Endodermal cell (in vitro differentiated cells): ENCODE measurements around the gene NTN5. TPM values are rescaled to one million over a fixed set of nuclear protein-coding genes. Genes with fewer than 3 reads are reported as not detected.
A peak's percentile ranks its signal among the peaks of the same experiment; 100 is the strongest.

Experiments
- DNase-seq: peaks from one replicate; pipeline ENCODE4 v3.0.0-alpha.2; 2017
- H3K27ac ChIP-seq: 2 replicates; pipeline ENCODE4 v1.5.1; 2013; ENCODE audit warnings: mild to moderate bottlenecking, low read depth, low read length, moderate library complexity
- H3K27me3 ChIP-seq: 2 replicates; pipeline ENCODE4 v1.6.1; 2013; ENCODE audit warnings: mild to moderate bottlenecking, low read length, moderate library complexity; ENCODE audit not compliant: insufficient read depth, control insufficient read depth, poor library complexity, severe bottlenecking
- H3K36me3 ChIP-seq: 2 replicates; pipeline ENCODE4 v1.7.0; 2013; ENCODE audit warnings: mild to moderate bottlenecking, low read length, moderate library complexity; ENCODE audit not compliant: control insufficient read depth, insufficient read depth
- H3K4me1 ChIP-seq: one replicate; pipeline ENCODE4 v1.7.0; 2013; ENCODE audit warnings: low read length; ENCODE audit not compliant: control insufficient read depth, insufficient read depth
- H3K4me3 ChIP-seq: 2 replicates; pipeline ENCODE4 v1.5.1; 2013; ENCODE audit warnings: mild to moderate bottlenecking, low read length, moderate library complexity
- H3K9ac ChIP-seq: 2 replicates; pipeline ENCODE4 v1.6.1; 2013; ENCODE audit warnings: mild to moderate bottlenecking, low read length, moderate library complexity; ENCODE audit not compliant: poor library complexity, severe bottlenecking; ENCODE audit errors: extremely low read depth
- H3K9me3 ChIP-seq: 2 replicates; pipeline ENCODE4 v1.6.1; 2013; ENCODE audit warnings: mild to moderate bottlenecking, low read length, moderate library complexity; ENCODE audit not compliant: control insufficient read depth
- H3K27ac Mint-ChIP-seq: 2 replicates; pipeline ENCODE4 v1.8.0; 2020; ENCODE audit warnings: mixed read lengths
- H3K27me3 Mint-ChIP-seq: 2 replicates; pipeline ENCODE4 v1.8.0; 2021; ENCODE audit warnings: mild to moderate bottlenecking, mixed read lengths; ENCODE audit not compliant: insufficient read depth
- H3K36me3 Mint-ChIP-seq: 2 replicates; pipeline ENCODE4 v1.8.0; 2020; ENCODE audit warnings: low read depth, mixed read lengths
- H3K4me1 Mint-ChIP-seq: 2 replicates; pipeline ENCODE4 v1.8.0; 2020; ENCODE audit warnings: mixed read lengths
- H3K4me3 Mint-ChIP-seq: 2 replicates; pipeline ENCODE4 v1.8.0; 2020; ENCODE audit warnings: mild to moderate bottlenecking, moderate library complexity, mixed read lengths
- H3K9me3 Mint-ChIP-seq: 2 replicates; pipeline ENCODE4 v1.8.0; 2020; ENCODE audit warnings: mild to moderate bottlenecking, mixed read lengths
- CTCF ChIP-seq: fragments of 200-600 bp; sonication (generic); conservative IDR thresholded peaks from 2 replicates; pipeline ENCODE4 v1.5.0; 2021; ENCODE audit warnings: antibody characterized with exemption, mild to moderate bottlenecking
- WGBS, 2 experiments: methylation state at CpG; one replicate each; pipeline versions ENCODE4 v1.1.5 to v1.1.7; 2013; ENCODE audit warnings: missing lambda C conversion rate in 2 of 2, mixed read lengths in 1 of 2; ENCODE audit not compliant: insufficient coverage in 1 of 2, insufficient read length in 1 of 2; 5-methylcytosine and 5-hydroxymethylcytosine counted together
- total RNA-seq, 2 donors: library from RNA; stranded (reverse); fragmentation: NEBNext Ultra II Directional in 1 of 2; extraction: Animal tissue kit (Norgen Biotek cat#: 25700) in 1 of 2; gene quantifications; 2 replicates in 1 of 2; 3 replicates in 1 of 2; pipeline ENCODE4 v1.2.1, GENCODE V29; 2021

NTN5 gene
- total RNA-seq, 2 donors from 2014 or later: 1.2 to 1.4 TPM

GRCh38 chr19:48716562-48717291, 43.9 kb upstream of the NTN5 start:
- TF ChIP-seq CTCF: no peak
- Mint-ChIP-seq H3K27ac (no peak overlapping the region), H3K4me3 (peak overlapping the region; percentile 32), H3K36me3 (peaks cover 2% of the 10 kb centered on the region), H3K4me1 (peaks cover 24% of the 10 kb centered on the region), H3K27me3 (no peaks in the 10 kb centered on the region), H3K9me3 (no peaks in the 10 kb centered on the region)
- Histone ChIP-seq H3K9me3 (no peaks in the 10 kb centered on the region), H3K4me3 (no peak overlapping the region), H3K27me3 (no peaks in the 10 kb centered on the region), H3K36me3 (no peaks in the 10 kb centered on the region), H3K4me1 (no peaks in the 10 kb centered on the region), H3K9ac (no peak overlapping the region), H3K27ac (peak overlapping the region; percentile 24)
- WGBS, 2 experiments: 34 to 46% methylated on average over 12 to 24 of the region's 24 CpGs
- peak; percentile 67 for DNase-seq

- Mint-ChIP-seq H3K9me3 (peaks cover 6% of the 10 kb centered on the region), H3K4me1 (peaks cover 24% of the 10 kb centered on the region), H3K27ac (peak overlapping the region; percentile 30), H3K4me3 (peak overlapping the region; percentile 75), H3K36me3 (peaks cover 8% of the 10 kb centered on the region), H3K27me3 (peaks cover 2% of the 10 kb centered on the region)
- TF ChIP-seq CTCF: no peak
- Histone ChIP-seq H3K4me3 (no peak overlapping the region), H3K4me1 (no peaks in the 10 kb centered on the region), H3K27me3 (no peaks in the 10 kb centered on the region), H3K27ac (no peak overlapping the region), H3K9ac (no peak overlapping the region), H3K9me3 (peaks cover 4% of the 10 kb centered on the region), H3K36me3 (no peaks in the 10 kb centered on the region)
- 92 to 96% methylated on average over 19 of the region's 19 CpGs for WGBS, 2 experiments
- DNase-seq: peak; percentile 54
These were observed 42.9 kb upstream of the NTN5 start for GRCh38 chr19:48715681-48716171.

- no peak for TF ChIP-seq CTCF
- Mint-ChIP-seq H3K4me1 (peaks cover 24% of the 10 kb centered on the region), H3K27ac (peak overlapping the region; percentile 90), H3K9me3 (peaks cover 7% of the 10 kb centered on the region), H3K4me3 (peak overlapping the region; percentile 75), H3K36me3 (peaks cover 8% of the 10 kb centered on the region), H3K27me3 (peaks cover 2% of the 10 kb centered on the region)
- no peaks in the 10 kb centered on the region for H3K4me1 ChIP-seq
- H3K4me3 ChIP-seq: peak overlapping the region; percentile 89
- WGBS, 2 experiments: 83 to 96% methylated on average over 12 to 26 of the region's 26 CpGs
- peak overlapping the region; percentile 55 for H3K27ac ChIP-seq
- H3K9me3 ChIP-seq: peaks cover 4% of the 10 kb centered on the region
- H3K27me3 ChIP-seq: no peaks in the 10 kb centered on the region
- peak; percentile 53 for DNase-seq
- H3K36me3 ChIP-seq: no peaks in the 10 kb centered on the region
- peak overlapping the region; percentile 59 for H3K9ac ChIP-seq
These were observed 42.2 kb upstream of the NTN5 start for GRCh38 chr19:48714759-48715675.
